GM21526 (cell line): ENCODE results near the gene TRIL.

Experiments used
- ATAC-seq: cut with Tn5 transposase; IDR thresholded peaks from one replicate; pipeline ENCODE4 v1.9.1; 2021; ENCODE audit warnings: moderate library complexity; ENCODE audit not compliant: unreplicated experiment, low FRiP score

Gene TRIL

GRCh38 chr7:28983396-28984190 lies 25.5 kb upstream of the TRIL start:
- ATAC-seq: no peak

DNA sequence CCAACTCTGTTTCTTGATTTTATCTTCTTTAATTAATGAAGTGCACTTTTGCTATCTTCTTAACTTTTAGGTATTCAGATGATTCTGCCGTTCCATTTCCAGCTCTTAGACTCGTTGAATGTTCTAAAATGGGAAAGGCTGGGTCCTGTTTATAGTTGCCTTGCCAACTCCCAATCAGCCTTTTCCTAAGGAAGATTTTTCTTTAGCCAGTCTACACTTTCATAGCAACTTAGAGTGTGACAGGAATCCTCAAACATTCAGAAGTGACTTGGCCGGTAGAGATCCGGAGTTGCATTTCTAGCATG lies 23.0 kb upstream of the TRIL start:
- no peak for ATAC-seq

DNA sequence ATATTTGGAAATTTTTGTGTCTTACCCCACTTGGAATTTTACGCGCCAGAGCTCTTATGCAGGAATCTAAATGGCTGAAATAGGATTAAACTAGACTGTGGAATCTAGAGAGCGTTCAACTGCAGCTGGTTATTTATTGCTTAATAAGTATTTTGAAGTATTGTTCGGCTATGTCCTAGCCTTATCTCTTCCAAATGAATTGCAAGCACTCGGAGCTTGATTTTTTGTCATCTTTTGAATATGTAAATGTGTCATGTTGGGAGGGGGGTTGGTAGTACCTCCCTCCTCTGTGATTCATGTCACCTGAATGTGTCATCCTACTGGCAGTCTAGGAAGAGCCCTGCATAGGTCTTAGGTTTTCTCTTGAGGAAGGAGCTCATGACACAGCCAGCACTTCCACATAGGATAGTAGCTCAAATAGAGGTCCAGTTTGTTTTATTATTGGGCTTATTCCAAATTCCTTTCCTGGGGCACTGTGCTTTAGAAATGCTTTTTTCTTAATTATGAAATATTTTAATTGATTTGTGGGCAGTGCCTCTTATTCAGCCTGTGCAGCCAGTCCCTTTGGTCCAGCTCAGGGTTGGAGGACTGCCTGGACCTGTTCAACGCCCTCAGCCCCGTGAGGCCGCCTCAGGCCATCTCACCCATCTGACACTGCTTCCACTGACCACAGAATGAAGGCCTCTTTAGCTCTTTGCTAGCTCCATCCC lies 22.5 kb upstream of the TRIL start:
- no peak for ATAC-seq

- no peak for ATAC-seq
These were observed 21.6 kb upstream of the TRIL start for GRCh38 chr7:28979776-28980175.

- ATAC-seq: no peak
These were observed 19.8 kb upstream of the TRIL start for GRCh38 chr7:28977881-28978280.

DNA sequence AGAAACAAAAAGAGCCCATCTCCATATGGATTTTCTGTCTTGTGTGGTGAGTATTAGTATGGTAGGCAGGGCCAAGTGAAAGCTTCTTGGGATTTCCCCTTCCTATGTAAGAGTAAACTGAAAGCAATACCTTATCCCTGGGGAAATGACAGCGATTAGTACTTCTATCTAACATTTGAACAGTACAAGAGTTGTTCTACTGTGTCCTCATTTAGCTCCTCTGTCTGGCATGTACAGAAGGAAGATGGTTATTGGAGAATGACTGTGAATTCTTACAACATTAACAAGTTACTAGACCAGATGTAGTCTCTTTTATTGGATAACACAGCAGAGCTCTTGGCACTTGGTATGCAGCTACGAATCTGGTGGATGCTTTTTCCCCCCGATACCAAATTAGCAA lies 17.9 kb upstream of the TRIL start:
- ATAC-seq: no peak

- no peak for ATAC-seq
These were observed 15.5 kb upstream of the TRIL start for GRCh38 chr7:28973591-28973990.

GRCh38 chr7:28964056-28964455 lies 5.9 kb upstream of the TRIL start:
- ATAC-seq: no peak

DNA sequence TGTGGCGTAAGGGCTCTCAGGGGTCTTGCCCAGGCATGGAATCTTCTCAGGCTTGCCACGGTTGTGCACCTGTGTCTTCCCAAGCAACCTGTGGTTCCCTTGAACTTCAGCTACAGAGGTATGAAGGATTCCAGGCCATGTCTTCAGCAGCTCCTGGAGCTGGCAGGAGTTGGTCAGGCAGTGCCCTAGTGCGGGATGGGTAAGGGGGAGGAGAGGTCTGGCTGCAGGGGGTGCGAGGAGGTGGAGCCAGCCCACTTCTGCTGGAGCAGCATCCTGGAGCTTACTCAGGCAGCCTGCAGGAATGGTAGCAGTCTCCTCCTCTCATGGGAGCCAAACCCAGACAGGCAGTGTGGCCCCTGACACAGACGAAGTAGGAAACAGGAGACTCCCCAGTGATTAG lies 3.8 kb upstream of the TRIL start:
- ATAC-seq: no peak

- ATAC-seq: no peak
These were observed 2.1 kb upstream of the TRIL start for GRCh38 chr7:28960071-28960840.

GRCh38 chr7:28958980-28959347 lies 834 bp upstream of the TRIL start:
- no peak for ATAC-seq

DNA sequence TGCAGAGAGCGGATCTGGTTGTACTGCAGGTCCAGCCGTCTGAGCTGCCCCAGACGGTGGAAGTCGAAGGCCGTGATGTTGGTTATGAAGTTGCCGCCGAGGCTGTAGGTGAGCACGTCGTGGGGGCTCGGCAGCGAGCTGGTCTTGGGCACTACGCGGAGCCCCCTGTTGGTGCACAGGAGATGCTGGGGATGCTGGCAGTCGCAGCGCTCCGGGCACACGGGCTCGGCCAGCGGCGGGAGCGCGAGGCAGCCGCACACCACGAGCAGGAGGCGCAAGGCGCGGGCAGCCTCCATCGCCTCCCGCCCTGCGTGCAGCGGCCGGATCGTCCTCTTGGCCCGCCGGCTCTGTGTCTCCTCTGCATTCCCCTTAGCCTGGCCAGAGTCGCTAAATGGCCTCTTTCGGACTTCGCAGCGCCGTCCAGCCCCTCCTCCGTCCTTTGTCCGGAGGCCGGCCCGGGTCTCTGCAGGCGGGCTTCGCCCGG lies 337 bp downstream of the TRIL start:
- ATAC-seq: no peak

DNA sequence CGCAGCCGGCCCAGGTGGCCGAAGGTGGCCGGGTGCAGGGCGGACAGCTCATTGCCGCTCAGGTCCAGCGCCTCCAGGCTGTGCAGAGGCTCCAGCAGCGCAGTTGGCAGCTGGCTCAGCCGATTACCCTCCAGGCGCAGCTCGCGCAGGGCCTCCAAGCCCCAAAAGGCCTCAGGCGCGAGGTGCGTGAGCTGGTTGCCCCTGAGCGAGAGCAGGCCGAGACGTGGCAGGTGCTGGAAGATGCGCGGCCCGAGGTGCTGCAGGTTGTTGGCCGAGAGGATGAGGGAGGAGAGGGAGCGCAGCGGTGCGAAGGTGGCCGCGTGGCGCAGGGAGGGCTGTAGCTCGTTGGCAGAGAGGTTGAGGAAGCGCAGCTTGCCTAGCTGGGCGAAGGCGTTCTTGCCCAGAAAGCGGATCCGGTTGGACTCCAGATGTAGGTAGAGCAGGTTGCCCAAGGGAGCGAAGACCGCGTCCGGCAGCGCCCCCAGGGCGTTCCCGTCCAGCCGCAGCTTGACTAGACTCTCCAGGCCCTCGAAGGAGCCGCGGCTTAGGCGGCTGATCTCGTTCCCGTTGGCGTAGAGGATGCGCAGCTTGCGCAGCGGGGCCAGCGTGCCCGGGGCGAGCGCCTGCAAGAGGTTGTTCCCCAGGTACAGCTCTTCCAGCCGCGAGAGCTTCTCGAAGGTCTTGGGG lies 923 bp downstream of the TRIL start:
- no peak for ATAC-seq

GRCh38 chr7:28956608-28957063 lies 1.5 kb downstream of the TRIL start:
- ATAC-seq: no peak

DNA sequence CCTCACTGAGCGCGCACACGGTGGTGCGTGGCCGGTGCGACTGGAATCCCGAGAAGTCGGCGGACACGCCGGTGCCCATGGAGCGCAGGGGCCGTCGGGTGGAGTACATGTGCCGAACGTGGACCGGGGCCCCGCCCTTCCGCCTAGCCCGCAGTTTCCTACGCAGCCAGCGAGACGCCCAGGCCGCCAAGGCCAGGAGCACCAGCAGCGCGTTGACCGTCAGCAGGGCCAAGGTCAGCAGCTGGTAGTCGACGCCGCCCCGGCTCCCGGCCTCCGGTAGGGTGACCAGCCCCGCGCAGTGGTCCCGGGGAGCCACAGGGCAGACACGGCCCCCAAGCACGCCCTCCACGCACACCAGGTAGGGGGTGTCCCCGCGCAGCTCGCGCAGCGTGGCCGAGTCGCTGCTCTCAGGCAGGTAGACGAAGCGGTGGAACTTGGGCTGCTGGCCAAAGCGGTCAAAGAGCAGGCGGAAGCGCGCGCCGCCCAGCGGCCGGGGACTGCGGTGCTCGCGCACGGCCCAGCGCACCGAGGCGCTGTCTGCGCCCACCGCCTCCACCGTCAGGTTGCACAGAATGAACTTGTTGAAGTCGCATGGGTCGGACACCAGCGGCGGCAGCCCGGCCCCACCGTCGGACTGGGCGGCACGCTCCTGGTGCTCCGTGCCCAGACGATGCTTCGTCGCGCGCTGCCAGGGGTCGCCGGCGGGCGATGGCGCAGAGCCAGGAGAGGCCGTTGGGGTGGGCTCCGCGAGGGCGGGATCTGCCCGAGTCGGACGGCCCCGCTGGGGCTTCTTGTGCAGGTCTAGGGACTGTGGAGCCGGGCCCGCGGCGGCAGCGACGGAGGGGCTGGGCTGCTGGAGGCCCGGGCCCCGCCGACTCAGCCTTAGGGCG lies 2.2 kb downstream of the TRIL start:
- no peak for ATAC-seq

DNA sequence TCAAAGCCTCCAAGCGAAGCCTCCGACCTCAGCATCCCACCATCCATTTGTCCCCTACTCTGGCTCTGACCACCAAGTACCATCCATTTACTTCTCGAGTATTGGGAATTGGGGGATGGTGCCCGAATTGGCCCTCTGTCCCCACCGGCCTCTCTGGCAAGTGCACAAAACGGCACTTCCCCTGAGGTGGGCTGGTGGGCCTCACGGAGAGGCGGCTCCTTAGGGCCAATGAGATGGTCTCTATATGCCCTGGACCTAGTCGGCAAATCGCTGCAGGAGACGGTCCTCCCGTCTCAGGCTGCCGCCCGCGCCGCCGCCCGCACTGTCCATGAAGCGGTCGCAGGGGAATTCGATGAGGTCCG lies 2.8 kb downstream of the TRIL start:
- ATAC-seq: no peak

DNA sequence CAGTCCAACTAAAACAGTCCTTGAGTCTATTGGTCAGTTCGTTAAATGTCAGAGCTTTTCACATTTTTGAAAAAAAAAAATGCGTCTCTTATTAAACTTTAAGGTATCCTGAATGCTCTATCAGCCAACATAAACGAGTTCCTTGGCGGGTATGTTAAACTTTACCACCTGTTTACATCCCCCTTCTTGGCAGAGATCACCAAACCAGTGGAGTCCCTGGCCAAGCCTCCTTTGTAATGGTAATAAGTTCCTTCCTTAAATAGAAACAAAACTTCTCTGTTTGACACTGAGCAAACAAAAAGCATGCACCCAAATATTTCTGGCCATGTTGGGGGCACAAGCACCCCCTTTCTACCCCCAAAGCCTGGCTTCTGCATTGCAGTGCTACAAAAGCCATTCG lies 3.2 kb downstream of the TRIL start:
- no peak for ATAC-seq

GRCh38 chr7:28954471-28954870 lies 3.7 kb downstream of the TRIL start:
- ATAC-seq: no peak

DNA sequence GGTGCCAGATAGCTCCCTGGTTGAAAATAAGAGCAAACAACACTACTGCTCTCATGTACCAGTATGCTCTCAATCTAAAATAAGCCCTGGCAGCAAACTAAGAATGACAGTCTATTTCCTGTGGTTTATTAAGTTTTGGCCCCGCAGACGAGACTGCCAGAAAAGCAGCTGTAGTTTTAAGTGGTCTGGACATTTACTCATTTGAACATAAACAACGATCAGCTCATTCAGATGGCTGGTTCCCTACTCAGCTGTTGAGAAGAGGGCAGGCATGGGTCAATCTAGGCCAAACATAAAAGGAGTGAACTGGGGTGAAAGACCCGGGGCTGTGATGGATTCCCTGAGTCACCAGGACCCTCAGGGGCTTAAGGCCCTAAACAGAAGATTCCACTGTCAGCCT lies 4.5 kb downstream of the TRIL start:
- ATAC-seq: no peak

DNA sequence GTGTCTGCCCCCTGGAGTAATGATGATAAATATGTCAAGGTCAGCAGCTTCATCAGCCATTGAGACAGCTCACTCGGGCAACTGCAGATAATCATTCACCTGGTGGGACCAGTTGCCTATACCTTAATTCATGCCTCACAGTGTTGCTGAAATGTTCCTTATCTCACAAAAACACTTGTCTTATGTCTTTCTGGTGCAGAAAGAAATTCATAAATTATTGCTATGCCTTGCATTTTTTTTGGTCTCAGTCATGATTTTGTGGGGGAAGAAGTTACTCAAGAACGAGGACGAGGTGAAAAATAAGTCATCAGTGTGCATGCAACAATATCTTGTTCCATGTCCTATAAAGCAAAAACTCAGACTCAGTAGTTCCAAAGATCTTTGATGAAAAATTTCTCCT lies 16.0 kb downstream of the TRIL start:
- no peak for ATAC-seq
